ENCODE results near the gene PEAR1.

PEAR1 gene

DNA sequence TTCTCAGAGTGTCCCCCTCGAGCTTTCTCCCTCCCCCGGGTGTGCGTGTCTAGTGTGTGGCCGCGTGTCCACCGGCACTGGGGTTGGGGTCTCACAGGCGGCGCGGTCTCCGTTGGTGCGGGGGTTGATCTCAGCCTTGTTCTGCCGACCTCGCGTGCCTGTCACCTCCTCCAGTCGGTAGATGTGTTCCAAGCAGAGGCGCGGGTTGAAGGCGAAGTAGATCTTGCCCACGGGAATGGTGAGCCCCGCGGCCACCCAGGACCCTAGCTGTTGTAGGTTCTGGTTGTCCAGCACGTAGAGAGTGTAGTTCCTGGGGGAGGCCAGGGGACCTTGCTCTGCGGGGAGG lies 44.4 kb upstream of the PEAR1 start:
- no peak for FAIRE-seq
- TF ChIP-seq POLR2A (IDR thresholded peaks at IDR 0.05; ENCODE audit: low read depth, low read length) (no peak), POU2F2 (IDR thresholded peaks at IDR 0.05; ENCODE audit: low read depth, low read length) (no peak), TAF1 (IDR thresholded peaks at IDR 0.05; ENCODE audit: low read depth, low read length) (no peak), POLR2AphosphoS5 (IDR thresholded peaks at IDR 0.05; ENCODE audit: low read depth, low read length) (no peak), PAX5 (IDR thresholded peaks at IDR 0.05; ENCODE audit: insufficient read depth, low read length, severe bottlenecking) (no peak), SPI1 (IDR thresholded peaks at IDR 0.05; ENCODE audit: low read depth, low read length) (no peak)
- DNase-seq (ENCODE audit: insufficient read length, low spot score): no peak

DNA sequence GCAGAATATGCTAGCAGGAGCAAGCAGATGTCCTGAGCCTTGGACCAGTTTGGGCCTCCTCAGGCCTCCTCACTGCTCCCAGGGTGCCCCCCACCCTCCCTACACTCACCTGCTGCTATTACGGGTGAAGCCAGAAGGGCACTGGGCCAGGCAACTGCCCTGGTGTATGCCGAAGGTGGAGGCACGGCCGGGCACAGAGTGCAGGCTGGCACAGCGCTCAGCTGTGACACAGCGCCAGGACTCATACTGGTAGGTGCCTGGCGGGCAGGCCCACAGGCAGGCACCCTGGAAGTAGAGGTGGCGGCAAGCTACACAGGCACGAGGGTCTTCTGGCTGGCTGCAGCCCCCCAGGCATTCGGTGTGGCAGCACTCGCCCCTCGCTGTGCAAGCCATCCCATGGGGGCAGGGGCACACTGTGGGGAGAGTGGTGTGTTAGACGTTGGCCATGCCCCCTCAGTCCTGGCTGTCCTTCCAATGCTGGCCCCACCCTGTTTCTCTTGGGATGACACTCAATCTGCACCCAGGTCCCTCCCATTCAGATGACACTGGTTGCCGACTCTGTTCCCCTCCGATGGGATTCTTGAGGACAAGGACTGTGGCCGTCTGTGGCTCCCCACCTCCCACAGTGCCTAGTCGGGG lies 41.6 kb upstream of the PEAR1 start:
- TF ChIP-seq POLR2A (IDR thresholded peaks at IDR 0.05; ENCODE audit: low read depth, low read length) (no peak), PAX5 (IDR thresholded peaks at IDR 0.05; ENCODE audit: insufficient read depth, low read length, severe bottlenecking) (no peak), POU2F2 (IDR thresholded peaks at IDR 0.05; ENCODE audit: low read depth, low read length) (no peak), SPI1 (IDR thresholded peaks at IDR 0.05; ENCODE audit: low read depth, low read length) (no peak), TAF1 (IDR thresholded peaks at IDR 0.05; ENCODE audit: low read depth, low read length) (no peak)
- FAIRE-seq: no peak
- DNase-seq (ENCODE audit: insufficient read length, low spot score): no peak

DNA sequence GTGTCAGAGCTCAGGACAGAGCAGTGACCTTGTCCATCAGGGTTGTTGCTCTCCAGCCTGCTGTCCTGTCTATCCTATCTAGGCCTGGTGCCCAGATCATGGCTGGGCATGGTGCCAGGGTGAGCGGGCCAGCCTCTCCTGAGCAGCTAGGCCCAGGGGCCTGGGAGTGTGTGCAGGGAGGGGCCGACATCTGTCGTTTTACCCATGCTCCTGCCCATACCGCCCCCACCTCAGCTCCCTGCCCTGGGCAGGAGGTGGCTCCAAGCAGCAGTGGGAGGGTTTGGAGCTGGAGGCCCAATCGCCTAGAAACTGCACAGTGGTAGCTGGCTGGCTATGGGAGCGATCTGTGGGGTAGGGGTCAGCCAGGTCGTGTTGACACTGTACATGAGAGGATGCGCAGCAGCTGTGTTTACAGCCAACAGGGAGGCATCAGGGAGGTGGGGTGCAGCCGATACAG lies 41.1 kb upstream of the PEAR1 start:
- FAIRE-seq: no peak
- TF ChIP-seq POLR2AphosphoS5 (IDR thresholded peaks at IDR 0.05; ENCODE audit: low read depth, low read length) (no peak), POU2F2 (IDR thresholded peaks at IDR 0.05; ENCODE audit: low read depth, low read length) (no peak), PAX5 (IDR thresholded peaks at IDR 0.05; ENCODE audit: insufficient read depth, low read length, severe bottlenecking) (no peak), POLR2A (IDR thresholded peaks at IDR 0.05; ENCODE audit: low read depth, low read length) (no peak), SPI1 (IDR thresholded peaks at IDR 0.05; ENCODE audit: low read depth, low read length) (no peak), TAF1 (IDR thresholded peaks at IDR 0.05; ENCODE audit: low read depth, low read length) (no peak)

DNA sequence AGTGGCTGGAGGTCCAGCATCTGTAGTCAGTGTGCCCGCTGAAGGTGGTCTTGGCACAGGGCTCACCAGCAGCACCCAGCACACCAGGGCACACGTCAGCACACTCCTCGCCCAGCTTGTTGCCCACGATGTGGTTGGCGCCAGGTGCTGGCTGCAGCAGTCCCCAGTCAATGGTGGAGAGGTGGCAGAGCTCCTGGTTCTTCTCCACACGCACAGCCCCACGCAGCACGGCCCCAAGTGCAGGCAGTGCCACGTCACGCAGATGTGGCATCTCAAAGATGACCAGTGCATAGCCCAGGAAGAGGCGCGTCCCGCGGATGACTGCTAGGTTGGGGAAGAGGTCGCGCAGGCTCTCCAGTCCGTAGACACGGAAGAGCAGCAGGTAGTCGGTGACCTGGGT lies 39.8 kb upstream of the PEAR1 start:
- TF ChIP-seq POU2F2 (IDR thresholded peaks at IDR 0.05; ENCODE audit: low read depth, low read length) (no peak), TAF1 (IDR thresholded peaks at IDR 0.05; ENCODE audit: low read depth, low read length) (no peak), SPI1 (IDR thresholded peaks at IDR 0.05; ENCODE audit: low read depth, low read length) (no peak), POLR2AphosphoS5 (IDR thresholded peaks at IDR 0.05; ENCODE audit: low read depth, low read length) (no peak), PAX5 (IDR thresholded peaks at IDR 0.05; ENCODE audit: insufficient read depth, low read length, severe bottlenecking) (no peak), POLR2A (IDR thresholded peaks at IDR 0.05; ENCODE audit: low read depth, low read length) (no peak)
- no peak for FAIRE-seq
- DNase-seq (ENCODE audit: insufficient read length, low spot score): no peak

More for the DNA sequence above, 41.1 kb upstream of the PEAR1 start:
- no peak for DNase-seq (ENCODE audit: insufficient read length, low spot score)

DNA sequence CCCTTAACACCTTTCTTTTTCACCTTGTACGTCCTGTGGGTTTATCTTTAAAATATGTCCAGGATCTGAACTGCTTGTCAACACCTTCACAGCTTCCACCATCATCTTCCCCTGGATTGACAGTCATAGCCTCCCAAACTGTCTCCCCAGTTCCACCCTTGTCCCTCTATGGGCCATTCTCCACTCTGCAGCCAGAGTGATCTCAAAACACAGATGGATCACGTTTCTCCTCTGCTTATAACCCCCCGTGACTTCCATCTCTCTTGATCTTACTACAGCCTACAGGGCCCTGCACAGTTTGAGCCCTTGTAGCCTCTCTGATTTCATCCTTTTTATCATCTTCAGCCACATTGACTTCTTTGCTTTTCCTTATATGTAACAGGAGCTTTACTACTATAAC lies 38.9 kb upstream of the PEAR1 start:
- no peak for TF ChIP-seq SPI1 (IDR thresholded peaks at IDR 0.05; ENCODE audit: low read depth, low read length)
- TF ChIP-seq PAX5 (IDR thresholded peaks at IDR 0.05; ENCODE audit: insufficient read depth, low read length, severe bottlenecking): no peak
- no peak for TF ChIP-seq POU2F2 (IDR thresholded peaks at IDR 0.05; ENCODE audit: low read depth, low read length)
- no peak for TF ChIP-seq TAF1 (IDR thresholded peaks at IDR 0.05; ENCODE audit: low read depth, low read length)
- no peak for TF ChIP-seq POLR2A (IDR thresholded peaks at IDR 0.05; ENCODE audit: low read depth, low read length)
- TF ChIP-seq POLR2AphosphoS5 (IDR thresholded peaks at IDR 0.05; ENCODE audit: low read depth, low read length): no peak
- DNase-seq (ENCODE audit: insufficient read length, low spot score) (no peak), FAIRE-seq (no peak)

DNA sequence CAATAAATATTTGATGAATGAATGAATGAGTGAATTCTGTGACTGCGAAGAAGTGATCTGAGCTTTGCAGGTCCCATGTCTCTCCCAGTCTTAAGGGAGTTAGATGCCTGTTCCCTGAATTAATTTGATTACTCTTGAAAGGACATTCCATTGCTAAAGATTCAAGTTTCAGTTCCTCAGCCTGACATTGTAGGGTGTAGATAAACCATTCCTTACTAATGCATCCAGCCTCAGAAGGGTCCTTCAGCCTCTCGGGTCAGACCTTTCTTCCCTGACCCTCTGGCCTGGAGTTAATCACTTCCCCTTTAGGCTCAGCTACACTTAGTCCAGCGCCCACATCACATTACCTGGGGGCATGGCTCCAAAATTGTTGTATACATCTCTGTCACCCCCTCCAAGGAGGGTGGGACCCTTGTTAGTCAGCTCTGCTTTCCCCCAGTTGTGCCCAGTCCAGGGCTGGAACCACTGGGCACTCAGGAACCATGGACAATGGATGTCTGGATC lies 37.2 kb upstream of the PEAR1 start:
- FAIRE-seq (no peak), DNase-seq (ENCODE audit: insufficient read length, low spot score) (no peak)
- no peak for TF ChIP-seq POLR2AphosphoS5 (IDR thresholded peaks at IDR 0.05; ENCODE audit: low read depth, low read length)
- TF ChIP-seq SPI1 (IDR thresholded peaks at IDR 0.05; ENCODE audit: low read depth, low read length): peak; percentile 68

DNA sequence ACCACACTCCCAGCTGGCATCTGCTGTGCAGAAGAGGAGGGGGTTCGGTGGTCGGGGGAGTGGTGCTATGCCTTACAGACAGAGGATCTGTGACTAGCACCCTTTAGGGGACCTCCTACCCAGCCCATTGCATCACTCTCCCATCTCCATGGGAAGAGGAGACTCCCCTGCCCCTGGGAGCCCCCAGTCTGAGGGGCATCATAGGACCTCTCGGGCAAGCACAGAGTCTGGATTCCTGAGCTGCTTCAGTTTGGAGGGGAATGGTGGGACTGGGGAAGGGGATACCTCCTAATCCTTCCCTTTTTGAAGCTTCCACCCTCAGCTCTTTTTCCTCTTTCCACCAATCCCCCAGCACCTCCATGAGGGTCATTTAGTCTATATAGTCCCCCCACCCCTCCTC lies 36.0 kb upstream of the PEAR1 start:
- FAIRE-seq (no peak), DNase-seq (ENCODE audit: insufficient read length, low spot score) (no peak)
- TF ChIP-seq POLR2A (IDR thresholded peaks at IDR 0.05; ENCODE audit: low read depth, low read length): no peak
- no peak for TF ChIP-seq SPI1 (IDR thresholded peaks at IDR 0.05; ENCODE audit: low read depth, low read length)
- TF ChIP-seq POU2F2 (IDR thresholded peaks at IDR 0.05; ENCODE audit: low read depth, low read length): no peak
- no peak for TF ChIP-seq POLR2AphosphoS5 (IDR thresholded peaks at IDR 0.05; ENCODE audit: low read depth, low read length)
- TF ChIP-seq PAX5 (IDR thresholded peaks at IDR 0.05; ENCODE audit: insufficient read depth, low read length, severe bottlenecking): no peak
- TF ChIP-seq TAF1 (IDR thresholded peaks at IDR 0.05; ENCODE audit: low read depth, low read length): no peak

DNA sequence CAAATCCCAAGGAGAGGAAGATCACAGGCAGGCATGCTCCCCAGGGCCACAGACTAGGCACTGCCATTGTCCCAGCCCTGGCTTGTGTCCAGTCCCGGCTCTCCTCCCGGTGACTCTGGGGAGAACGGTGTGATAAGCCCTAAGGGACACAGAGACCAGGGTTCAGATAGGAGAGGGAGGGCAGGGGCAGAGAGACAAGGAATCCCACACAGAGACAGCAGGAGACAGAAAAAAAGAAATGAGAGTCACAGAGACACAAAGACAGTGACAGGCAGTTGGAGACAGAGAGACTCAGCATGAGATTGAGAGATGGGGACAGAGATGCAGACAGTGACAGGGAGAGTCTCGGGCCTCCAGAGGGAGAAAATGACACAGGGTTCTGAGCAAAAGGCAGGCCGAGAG lies 35.0 kb upstream of the PEAR1 start:
- FAIRE-seq: no peak
- DNase-seq (ENCODE audit: insufficient read length, low spot score): no peak
- TF ChIP-seq POLR2A (IDR thresholded peaks at IDR 0.05; ENCODE audit: low read depth, low read length): no peak
- TF ChIP-seq POU2F2 (IDR thresholded peaks at IDR 0.05; ENCODE audit: low read depth, low read length): no peak
- TF ChIP-seq POLR2AphosphoS5 (IDR thresholded peaks at IDR 0.05; ENCODE audit: low read depth, low read length): no peak
- TF ChIP-seq PAX5 (IDR thresholded peaks at IDR 0.05; ENCODE audit: insufficient read depth, low read length, severe bottlenecking): no peak

DNA sequence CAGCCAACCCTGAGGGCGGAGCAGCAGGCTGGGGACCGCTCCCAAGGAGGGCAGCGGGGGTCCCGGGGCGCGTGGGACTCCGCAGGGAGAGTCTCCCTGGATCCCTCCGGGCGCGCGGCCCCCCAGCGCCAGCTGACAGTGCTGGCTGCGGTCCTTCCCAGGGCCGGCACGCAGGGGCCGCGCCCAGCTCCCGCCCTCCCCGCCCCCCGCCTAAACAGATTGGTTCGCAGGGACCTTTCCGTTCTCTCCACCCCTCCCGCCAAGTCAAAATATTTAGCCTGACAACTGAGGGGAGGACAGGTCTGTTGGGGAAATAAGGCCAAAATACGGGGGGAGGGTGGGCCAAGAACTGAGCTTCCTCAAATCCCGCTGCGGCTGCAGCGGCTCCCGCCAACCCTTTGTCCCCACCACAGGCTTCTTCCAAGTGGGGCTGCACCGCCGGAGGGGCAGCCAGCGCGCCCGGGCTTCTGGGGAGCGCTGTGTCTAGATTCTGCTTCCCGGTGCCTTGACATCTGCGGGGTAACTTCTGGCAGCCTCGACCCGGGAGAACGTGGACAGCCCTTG lies 34.5 kb upstream of the PEAR1 start, which contains the start of gene INSRR:
Gene INSRR, minus strand, starts transcription at position 159 of the 564 bp plus-strand sequence. CDS start 496 bp downstream, outside the sequence.
- FAIRE-seq (no peak), DNase-seq (ENCODE audit: insufficient read length, low spot score) (no peak)
- TF ChIP-seq POLR2A (IDR thresholded peaks at IDR 0.05; ENCODE audit: low read depth, low read length) (no peak), POU2F2 (IDR thresholded peaks at IDR 0.05; ENCODE audit: low read depth, low read length) (no peak), POLR2AphosphoS5 (IDR thresholded peaks at IDR 0.05; ENCODE audit: low read depth, low read length) (no peak), PAX5 (IDR thresholded peaks at IDR 0.05; ENCODE audit: insufficient read depth, low read length, severe bottlenecking) (no peak), SPI1 (IDR thresholded peaks at IDR 0.05; ENCODE audit: low read depth, low read length) (no peak), TAF1 (IDR thresholded peaks at IDR 0.05; ENCODE audit: low read depth, low read length) (no peak)
